RCC 7860 (cell line): ENCODE measurements around the gene HIF1AN.

Experiments used
- DNase-seq: peaks from one replicate; pipeline ENCODE4 v3.0.0-alpha.2; 2015; ENCODE audit warnings: low spot score
- FAIRE-seq: peaks from 2 replicates; lab custom pipeline; 2012; peaks lifted over from hg19 to GRCh38; lab: Jason Lieb, UNC

Gene HIF1AN

GRCh38 chr10:100520811-100521210 lies 14.9 kb upstream of the HIF1AN start:
- DNase-seq, result no peak
- FAIRE-seq, result no peak

- DNase-seq (no peak), FAIRE-seq (no peak)
These were observed 13.5 kb upstream of the HIF1AN start for GRCh38 chr10:100522107-100522801.

- DNase-seq (no peak), FAIRE-seq (no peak)
These were observed 12.8 kb upstream of the HIF1AN start for GRCh38 chr10:100522945-100523344.

- DNase-seq, result no peak
- FAIRE-seq, result no peak
These were observed 11.5 kb upstream of the HIF1AN start for GRCh38 chr10:100524206-100524605.

- FAIRE-seq, result no peak
- no peak for DNase-seq
These were observed 11.1 kb upstream of the HIF1AN start for GRCh38 chr10:100524638-100525037.

- FAIRE-seq (no peak), DNase-seq (no peak)
These were observed 7.4 kb upstream of the HIF1AN start for GRCh38 chr10:100528123-100528886.

- DNase-seq, result no peak
- no peak for FAIRE-seq
These were observed 6.7 kb upstream of the HIF1AN start for GRCh38 chr10:100528921-100529474.

- FAIRE-seq (peak; percentile 4), DNase-seq (peak; percentile 68)
These were observed 6.1 kb upstream of the HIF1AN start, which contains the start of gene NDUFB8 for GRCh38 chr10:100529475-100530298. Gene NDUFB8, minus strand, starts transcription at chr10:100529871. Its CDS starts 20 bp downstream, at chr10:100529851.

- DNase-seq (no peak), FAIRE-seq (no peak)
These were observed 4.0 kb upstream of the HIF1AN start for GRCh38 chr10:100531761-100532160.

- no peak for FAIRE-seq
- DNase-seq, result no peak
These were observed 1.0 kb upstream of the HIF1AN start for GRCh38 chr10:100534726-100535125.

GRCh38 chr10:100535338-100535714 lies 417 bp upstream of the HIF1AN start:
- FAIRE-seq, result no peak
- no peak for DNase-seq

- no peak for DNase-seq
These were observed 1.7 kb downstream of the HIF1AN start for GRCh38 chr10:100537475-100537874.

GRCh38 chr10:100544950-100545349 lies 9.2 kb downstream of the HIF1AN start:
- no peak for DNase-seq
- no peak for FAIRE-seq

More at GRCh38 chr10:100537475-100537874, 1.7 kb downstream of the HIF1AN start:
- no peak for FAIRE-seq

GRCh38 chr10:100551196-100551595 lies 15.5 kb downstream of the HIF1AN start:
- FAIRE-seq (no peak), DNase-seq (no peak)

- FAIRE-seq, result no peak
- DNase-seq, result no peak
These were observed 16.0 kb downstream of the HIF1AN start for GRCh38 chr10:100551738-100552137.

- no peak for FAIRE-seq
These were observed 18.2 kb downstream of the HIF1AN start for GRCh38 chr10:100553929-100554328.

GRCh38 chr10:100554902-100555301 lies 19.2 kb downstream of the HIF1AN start:
- FAIRE-seq (no peak), DNase-seq (peak; percentile 59)

More at GRCh38 chr10:100553929-100554328, 18.2 kb downstream of the HIF1AN start:
- DNase-seq, result no peak

GRCh38 chr10:100560248-100560647 lies 24.5 kb downstream of the HIF1AN start:
- FAIRE-seq (no peak), DNase-seq (no peak)

- DNase-seq (no peak), FAIRE-seq (no peak)
These were observed 25.3 kb downstream of the HIF1AN start for GRCh38 chr10:100561005-100561404.

GRCh38 chr10:100562008-100562672 lies 26.4 kb downstream of the HIF1AN start:
- DNase-seq (peak; percentile 52), FAIRE-seq (no peak)
